GM20431 (cell line): ENCODE results near the gene RNF187.

Experiments used
- in situ Hi-C: fragments of 300-500 bp; cut with MseI, MboI; formaldehyde crosslinking; loops from one replicate; pipeline ENCODE4 v1.15.0; 2020; ENCODE audit warnings: low sequenced_read_pairs; ENCODE audit not compliant: unreplicated experiment

The RNF187 gene

DNA sequence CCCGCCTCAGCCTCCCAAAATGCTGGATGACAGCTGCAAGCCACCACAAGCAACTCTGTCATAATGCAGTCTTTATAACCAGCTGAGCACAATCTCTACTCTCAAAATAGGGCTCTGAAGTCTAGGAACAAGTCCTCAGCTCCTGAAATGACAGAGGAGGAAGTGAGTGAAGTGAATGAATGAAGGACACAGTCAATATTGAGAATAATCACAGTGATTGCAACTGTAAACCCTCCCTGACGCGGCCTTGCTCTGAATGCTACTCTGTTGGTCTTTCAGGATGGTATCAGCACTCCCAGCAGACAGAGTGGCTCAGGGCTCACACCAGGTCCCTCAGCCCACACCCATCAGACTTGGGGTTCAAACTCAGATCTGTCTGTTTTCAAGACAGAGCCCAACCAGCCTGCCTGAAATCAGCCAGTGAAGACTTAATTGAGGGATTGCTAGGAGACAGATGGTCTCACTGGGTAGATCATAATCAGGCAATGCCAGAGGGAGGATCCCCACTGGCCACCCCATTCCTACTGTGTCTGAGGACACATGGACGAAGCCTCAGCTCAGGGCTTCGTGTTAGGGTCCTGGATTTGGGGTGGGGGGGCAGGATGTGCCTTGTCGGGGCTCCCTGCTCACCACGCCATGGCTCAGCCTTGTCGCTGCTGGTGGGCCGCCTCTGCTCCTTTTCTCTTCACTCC, 20.9 kb downstream of the RNF187 start:
- in situ Hi-C loops, result no loop called here

DNA sequence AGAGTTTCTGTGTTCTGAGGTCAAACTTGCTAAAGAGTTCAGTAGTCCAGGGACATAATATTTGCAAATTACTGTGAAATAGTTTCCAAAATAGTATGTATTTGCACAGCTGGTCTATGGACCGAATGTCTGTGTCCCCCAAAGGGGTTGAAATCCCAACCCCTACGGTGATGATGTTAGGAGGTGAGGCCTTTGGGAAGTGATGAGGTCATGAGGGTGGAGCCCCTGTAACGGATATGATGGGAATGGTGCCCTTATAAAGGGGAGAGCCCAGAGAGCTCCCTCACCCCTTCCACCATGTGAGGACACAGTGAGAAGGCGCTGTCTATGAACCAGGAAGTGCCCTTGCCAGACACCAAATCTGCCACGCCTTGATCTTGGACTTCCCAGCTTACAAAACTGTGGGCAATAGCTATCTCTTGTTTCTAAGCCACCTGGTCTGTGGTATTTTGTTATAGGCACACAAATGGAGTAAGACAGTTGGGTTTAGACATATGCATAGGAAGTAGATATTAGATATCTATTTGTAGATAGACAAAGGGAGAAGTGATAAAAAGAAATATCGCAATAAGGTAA, 21.7 kb downstream of the RNF187 start:
- in situ Hi-C loops, result no loop called here

DNA sequence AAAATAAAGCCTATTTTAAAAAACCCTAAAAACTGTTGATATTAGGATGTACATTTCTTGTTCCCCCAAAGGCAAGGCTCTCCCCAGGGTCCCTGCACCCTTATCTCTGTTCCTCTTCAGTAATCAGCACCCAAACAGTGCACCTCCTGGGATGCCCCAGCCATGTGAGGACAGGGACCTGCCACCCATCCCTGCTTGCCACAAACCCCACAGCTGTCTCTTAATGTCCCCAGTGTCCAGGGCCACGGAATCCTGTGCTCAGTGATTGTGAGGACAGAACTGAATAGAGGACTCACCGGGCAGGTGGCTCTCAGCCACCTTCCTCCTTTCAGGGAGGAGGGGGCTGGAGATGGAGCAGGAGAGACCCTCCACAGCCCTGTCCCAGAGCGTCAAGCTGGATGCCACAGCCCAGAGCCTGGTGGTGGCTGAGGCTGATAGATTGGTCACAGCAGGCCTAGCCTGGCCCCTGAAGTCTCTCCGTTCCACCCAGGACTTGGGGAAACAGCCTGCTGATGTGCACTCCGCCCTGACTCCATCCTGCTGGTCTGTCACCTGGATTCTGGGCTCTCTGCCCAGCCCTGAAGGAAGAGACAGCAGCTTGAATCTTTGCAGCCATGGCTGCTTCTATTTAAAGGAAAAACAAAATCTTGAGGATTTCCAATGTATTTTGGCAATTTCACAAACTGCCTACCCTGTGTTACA, 23.1 kb downstream of the RNF187 start:
- in situ Hi-C loops, result no loop called here

DNA sequence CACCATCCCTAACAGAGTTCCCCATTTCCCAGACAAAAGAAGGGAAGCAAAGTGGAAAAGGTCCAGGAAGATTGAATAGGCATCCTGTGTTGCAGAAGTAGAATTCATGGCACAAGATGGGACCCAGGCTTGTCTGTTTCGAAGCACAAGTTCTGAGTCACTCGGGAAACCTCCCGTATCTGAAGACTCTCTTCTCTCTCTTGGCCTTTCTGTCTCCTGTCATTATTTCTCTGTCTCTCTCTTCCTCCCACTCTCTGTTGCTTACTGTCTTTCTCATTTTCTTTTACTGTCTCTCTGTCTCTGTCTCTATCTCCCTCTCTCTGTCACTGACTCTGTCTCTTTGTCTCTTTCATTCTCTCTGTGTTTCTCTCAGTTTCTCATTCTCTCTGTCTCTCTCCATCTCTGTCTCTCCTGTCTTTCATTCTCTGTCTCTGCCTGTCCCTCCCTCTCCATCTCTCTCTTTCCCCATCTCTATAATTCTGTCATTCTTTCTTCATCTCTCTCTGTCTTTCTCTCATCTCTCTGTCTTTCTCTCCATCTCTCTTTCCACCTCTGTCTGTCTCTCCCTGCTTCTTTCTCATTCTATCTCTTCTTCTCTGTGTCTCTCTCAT, 23.7 kb downstream of the RNF187 start:
- in situ Hi-C loops, result no loop called here

DNA sequence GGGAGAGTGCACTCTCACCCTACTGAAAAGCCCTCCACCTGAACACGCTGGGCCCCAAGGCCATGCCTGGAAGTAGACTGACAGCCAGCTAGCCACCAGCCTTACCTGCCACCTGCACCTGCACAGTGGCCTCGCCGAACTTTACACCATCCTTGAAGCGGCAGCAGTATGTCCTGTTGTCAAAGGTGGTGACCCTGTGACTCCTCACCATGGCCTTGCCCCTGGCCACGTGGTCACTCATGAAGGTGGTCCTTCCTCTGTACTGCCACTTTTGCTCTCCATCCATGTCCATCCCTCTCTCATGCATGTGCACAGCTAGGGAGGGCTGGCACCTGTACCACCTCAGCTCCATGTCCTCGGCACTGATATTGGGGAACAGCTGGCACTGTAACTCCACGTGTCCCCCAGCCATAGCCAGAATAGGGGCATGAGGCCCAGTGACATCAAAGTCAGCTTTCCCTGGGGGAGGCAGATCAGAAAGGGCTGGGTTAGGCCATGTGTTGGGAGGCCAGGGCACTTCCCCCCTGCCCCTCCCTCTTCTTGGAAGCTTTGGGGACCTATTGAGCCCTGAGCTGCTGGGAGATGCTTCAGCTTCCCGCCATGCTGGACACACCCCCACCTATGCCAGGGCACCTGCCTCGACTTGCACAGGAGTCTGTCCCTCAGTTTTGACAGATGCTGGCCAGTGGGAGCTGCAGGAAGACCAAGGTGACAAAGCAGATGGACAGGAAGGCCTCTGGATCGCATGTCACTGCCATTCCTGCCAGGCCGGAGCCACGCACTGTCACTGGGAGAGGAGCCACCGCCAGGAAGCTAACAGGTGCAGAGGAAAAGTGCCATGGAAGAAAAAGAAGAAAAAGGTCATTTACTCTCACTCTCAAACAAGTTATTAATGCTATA, 24.6 kb downstream of the RNF187 start:
- in situ Hi-C loops, result no loop called here

DNA sequence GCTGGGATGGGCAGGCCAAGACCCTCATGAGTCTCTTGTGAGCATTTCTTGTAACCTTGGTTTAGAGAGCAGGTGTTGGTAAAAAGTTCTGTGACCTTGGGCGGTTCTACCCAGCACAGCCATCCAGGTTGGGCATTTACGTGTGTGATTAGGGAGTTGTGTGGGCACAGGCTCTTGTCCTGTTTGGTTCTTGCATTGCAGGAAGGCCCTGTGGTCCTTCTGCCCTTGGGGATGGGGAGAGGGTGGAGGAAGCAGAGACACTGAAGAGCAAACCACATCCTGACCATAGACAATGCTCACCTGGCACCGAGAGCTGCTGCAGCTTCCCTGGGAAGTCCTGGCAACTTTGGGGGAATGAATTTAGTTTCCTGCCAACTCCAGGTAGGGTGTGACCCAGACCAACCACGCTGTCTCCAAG, 25.6 kb downstream of the RNF187 start:
- in situ Hi-C loops, result no loop called here

DNA sequence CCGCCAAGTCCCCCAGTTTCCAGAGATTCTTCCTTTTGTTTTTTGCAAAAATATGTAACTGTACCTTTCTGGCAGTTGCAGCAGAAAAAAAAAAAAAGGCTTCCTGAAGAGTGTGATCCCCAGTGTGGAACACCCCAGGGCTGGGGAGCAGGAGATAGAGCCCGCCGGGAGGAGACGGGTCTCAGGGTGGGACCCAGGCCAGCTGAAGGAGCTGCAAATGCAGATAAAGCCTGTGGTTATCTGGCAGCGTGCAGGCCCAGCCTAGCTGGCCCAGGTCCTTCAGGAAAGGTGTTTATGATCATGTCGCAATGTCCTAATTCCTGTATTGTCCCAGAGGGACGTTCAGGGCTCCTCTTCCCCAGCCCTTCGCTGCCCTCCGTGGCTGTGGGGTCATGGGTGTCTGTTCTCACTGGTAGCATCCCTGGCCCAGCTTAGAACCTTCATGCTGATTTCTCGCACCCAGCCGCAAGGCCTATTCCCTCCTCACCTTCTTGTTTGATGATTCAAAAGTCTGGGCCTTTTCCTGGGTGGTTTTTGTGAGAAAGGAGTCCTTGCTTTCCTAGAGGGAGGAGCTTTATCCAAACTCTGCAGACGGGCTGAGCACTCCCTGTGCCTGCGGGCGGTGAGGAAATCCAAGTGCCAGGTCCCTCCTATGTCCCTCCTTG, 26.2 kb downstream of the RNF187 start:
- in situ Hi-C loops, result no loop called here

DNA sequence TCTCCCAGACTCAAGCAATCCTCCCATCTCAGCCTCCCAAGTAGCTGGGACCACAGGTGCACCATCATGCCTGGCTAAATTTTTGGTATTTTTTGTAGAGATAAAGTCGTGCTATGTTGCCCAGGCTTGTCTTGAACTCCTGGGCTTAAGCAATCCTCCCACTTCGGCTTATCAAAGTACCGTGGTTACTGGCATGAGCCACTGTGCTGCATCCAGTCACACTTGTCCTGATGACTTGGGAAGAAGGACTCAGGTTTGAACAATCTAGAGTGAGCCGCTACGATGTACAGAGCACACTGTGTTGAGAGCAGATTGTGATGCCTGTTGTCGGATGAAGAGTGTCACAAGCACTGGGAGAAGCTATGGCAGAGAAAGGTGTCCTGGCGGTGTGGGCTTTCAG, 27.2 kb downstream of the RNF187 start:
- in situ Hi-C loops, result no loop called here

DNA sequence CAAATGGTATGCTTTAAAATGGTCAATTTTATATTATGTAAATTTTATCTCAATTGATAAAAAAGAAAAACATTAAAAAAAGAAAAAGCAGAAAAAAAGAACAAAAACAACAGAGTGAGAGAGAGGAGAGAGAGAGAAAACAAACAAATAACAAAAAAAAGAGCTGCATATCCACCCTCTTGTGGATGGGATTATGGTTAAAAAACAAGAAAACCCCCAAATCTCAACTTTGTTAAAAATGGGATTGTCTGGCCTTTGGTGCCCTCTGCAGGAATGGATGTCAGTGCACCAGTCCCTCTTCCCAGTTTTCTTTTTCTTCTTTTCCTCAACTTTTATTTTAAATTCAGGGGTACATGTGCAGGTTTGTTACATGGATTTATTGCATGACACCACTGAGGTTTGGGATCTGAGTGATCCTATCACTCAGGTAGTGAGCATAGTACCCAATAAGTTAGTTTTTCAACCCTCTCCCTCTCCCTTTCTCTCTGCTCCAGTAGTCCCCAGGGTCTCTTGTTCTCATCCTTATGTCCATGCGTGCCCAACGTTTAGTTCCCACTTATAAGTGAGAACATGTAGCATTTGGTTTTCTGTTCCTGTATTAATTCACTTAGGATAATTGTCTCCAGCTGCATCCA, 28.1 kb downstream of the RNF187 start:
- in situ Hi-C loops, result no loop called here

DNA sequence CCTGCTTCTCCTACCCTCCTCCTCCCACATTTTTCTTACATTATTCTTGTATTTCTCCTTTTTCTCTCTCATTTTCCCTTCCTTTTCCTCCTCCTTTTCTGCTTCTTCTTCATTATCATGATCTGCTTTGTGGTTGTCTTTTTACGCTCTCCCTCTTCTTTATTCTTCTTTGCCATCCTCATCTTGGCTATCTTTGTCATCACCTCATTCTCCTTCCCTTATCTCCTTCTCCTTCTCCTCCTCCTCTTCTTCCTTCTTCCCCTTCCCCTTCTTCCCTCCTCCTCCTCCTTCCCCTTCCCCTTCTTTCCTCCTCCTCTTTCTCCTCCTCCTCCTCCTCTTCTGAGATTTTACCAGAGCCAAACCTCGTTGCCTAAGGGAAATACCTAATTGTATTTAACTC, 30.5 kb downstream of the RNF187 start:
- in situ Hi-C loops, result no loop called here

DNA sequence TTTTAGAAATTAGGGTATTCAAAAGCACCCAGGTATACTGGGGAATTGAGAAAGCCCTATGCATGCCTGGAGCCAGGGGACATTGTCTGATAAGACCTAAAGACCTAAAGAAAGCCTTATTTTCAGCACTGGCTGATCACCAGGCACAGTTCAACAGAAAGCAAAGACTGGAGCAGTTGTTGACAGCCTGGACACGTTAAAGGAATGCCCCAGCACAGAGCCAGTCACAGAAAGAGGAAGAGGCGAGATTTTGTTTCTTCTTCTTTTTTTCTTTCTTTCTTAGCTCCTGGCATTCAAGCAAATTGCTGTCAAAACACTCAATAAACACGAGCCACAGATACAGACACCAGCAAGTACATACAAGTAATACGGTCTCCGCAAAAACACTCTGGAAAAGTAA, 40.4 kb downstream of the RNF187 start:
- in situ Hi-C loops, result no loop called here

DNA sequence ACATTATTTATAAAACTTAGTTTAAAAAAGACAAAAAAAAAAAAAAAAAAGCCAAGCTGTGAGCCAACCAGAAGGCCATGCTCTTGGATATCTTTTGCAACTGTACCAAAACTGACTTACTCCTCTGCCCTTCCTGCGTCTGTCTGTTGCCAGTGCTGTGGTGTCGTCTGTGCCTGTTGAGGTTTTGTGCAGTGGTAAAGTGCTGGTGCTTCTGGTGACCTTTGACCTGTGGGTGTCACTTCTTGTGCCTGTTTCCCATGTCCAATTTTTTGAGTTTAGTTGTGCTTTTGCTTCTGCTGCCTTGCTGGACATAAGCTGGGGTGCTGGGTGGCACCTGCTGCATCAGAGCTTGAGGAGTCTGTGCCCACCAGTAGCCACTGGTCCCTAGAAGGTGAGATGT, 41.4 kb downstream of the RNF187 start:
- in situ Hi-C loops, result no loop called here

DNA sequence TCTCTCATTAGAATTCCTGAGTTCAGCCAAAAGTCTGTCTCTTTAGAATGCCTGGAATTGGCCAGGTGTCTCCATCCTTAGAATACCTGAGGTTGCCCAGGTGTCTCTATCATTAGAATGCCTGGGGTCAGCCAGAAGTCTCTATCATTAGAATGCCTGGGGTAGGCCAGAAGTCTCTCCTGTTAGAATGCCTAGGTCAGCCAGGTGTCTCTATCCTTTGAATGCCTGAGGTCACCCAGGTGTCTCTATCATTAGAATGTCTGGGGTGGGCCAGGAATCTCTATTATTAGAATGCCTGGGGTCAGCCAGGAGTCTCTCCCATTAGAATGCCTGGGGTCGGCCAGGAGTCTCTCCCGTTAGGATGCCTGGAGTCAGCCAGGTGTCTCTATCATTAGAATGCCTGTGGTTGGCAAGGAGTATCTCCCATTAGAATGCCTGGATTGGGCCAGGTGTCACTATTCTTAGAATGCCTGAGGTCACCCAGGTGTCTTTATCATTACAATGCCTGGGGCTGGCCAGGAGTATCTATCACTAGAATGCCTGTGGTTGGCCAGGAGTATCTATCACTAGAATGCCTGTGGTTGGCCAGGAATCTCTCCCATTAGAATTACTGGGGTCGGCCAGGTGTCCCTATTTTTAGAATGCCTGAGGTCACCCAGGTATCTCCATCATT, 43.0 kb downstream of the RNF187 start:
- in situ Hi-C loops, result no loop called here

DNA sequence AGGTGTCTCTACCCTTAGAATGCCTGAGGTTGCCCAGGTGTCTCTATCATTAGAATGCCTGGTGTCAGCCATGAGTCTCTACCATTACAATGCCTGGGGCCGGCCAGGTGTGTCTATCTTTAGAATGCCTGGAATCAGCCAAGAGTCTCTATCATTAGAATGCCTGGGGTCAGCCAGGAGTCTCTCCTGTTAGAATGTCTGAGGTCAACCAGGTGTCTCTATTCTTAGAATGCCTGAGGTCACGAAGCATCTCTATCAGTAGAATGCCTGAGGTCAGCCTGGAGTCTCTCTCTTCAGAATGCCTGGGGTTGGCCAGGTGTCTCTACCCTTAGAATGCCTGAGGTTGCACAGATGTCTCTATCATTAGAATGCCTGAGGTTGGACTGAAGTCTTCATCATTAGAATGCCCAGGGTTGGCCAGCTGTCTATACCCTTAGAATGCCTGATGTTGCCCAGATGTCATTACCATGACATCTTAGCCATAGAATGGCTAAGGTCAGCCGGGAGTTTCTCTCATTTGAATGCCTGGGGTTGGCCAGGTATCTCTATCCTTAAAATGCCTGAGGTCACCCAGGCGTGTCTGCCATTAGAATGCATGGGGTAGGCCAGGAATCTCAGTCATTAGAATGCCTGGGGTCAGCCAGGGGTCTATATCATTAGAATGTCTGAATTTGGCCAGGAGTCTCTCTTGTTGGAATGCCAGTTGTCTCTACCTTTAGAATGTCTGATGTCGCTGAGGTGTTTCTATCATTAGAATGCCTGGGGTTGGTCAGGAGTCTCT, 44.0 kb downstream of the RNF187 start:
- in situ Hi-C loops, result no loop called here

DNA sequence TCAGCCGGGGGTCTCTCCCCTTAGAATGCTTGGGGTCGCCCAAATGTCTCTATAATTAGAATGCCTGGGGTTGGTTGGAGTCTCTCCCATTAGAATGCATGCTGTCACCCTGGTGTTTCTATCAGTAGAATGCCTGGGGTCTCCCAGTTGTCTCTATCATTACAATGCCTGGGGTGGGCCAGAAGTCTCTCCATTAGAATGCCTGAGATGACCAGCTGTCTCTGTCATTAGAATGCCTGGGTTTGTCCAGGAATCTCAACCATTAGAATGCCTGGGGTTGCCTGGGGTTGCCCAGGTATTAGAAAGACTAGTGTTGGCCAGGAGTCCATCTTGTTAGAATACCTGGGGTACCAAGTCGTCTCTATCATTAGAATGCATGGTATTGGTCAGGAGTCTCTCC, 51.6 kb downstream of the RNF187 start:
- in situ Hi-C loops, result no loop called here

DNA sequence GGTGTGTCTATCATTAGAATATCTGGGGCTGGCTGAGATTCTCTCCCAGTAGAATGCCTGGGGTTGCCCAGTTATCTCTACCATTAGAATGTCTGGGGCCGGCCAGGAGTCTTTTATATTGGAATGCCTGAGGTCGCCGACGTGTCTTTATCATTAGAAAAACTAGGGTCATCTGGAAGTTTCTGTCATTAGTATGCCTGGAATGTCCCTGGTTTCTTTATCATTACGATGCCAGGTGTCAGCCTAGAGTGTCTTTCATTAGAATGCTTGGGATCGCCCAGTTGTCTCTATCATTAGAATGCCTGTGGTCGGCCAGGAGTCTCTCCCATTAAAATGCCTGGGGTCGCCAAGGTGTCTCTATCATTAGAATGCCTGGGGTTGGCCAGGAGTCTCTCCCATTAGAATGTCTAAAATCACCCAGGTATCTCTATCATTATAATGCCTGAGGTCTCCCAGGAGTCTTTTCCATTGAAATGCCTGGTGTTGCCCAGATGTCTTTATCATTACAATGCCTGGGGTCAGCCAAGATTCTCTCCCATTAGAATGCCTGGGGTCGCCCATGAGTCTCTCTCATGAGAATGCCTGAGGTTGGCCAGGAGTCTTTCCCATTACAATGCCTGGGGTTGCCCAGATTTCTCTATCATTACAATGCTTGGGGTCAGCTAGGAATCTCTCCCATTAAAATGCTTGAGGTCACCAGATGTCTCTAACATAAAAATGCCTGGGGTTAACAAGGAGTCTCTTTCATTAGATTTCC, 53.2 kb downstream of the RNF187 start:
- in situ Hi-C loops, result no loop called here

DNA sequence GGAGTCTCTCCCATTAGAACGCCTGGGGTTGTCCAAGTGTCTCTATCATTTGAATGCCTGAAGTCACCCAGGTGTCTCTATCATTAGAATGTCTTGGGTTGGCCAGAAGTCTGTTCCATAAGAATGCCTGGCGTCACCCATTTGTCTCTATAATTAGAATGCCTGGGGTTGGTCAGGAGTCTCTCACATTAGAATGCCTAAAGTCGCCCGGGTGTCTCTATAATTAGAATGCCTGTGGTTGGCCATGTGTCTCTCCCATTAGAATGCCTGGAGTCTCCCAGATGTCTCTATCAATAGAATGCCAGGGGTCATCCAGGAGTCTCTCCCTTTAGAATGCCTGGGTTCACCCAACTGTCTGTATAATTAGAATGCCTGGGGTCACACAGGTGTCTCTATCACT, 54.5 kb downstream of the RNF187 start:
- in situ Hi-C loops, result no loop called here
